ENCODE data around the gene RAB1B.

DNA sequence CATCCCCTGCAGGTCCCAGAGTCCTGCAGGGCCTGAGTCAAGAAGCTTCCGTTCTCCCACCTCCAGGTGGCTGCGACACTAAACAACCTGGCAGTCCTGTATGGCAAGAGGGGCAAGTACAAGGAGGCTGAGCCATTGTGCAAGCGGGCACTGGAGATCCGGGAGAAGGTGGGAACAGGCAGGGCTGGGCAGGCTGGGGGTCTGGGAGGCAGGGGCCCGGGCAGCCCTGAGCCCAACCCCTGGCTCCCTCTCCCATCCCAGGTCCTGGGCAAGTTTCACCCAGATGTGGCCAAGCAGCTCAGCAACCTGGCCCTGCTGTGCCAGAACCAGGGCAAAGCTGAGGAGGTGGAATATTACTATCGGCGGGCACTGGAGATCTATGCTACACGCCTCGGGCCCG, 4.7 kb upstream of the RAB1B start:
- TF ChIP-seq, protein P1, sequence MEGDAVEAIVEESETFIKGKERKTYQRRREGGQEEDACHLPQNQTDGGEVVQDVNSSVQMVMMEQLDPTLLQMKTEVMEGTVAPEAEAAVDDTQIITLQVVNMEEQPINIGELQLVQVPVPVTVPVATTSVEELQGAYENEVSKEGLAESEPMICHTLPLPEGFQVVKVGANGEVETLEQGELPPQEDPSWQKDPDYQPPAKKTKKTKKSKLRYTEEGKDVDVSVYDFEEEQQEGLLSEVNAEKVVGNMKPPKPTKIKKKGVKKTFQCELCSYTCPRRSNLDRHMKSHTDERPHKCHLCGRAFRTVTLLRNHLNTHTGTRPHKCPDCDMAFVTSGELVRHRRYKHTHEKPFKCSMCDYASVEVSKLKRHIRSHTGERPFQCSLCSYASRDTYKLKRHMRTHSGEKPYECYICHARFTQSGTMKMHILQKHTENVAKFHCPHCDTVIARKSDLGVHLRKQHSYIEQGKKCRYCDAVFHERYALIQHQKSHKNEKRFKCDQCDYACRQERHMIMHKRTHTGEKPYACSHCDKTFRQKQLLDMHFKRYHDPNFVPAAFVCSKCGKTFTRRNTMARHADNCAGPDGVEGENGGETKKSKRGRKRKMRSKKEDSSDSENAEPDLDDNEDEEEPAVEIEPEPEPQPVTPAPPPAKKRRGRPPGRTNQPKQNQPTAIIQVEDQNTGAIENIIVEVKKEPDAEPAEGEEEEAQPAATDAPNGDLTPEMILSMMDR (IDR thresholded peaks at IDR 0.05; ENCODE audit: low read depth, low read length, missing input control): no peak
- TF ChIP-seq YY1 (IDR thresholded peaks at IDR 0.05): no peak
- TF ChIP-seq SP1 (IDR thresholded peaks at IDR 0.05): no peak
- TF ChIP-seq EGR1 (IDR thresholded peaks at IDR 0.05; ENCODE audit: low read depth in 2 of 2): no peak
- no peak for TF ChIP-seq TAF1 (conservative IDR thresholded peaks at IDR 0.05)
- TF ChIP-seq, protein P2, sequence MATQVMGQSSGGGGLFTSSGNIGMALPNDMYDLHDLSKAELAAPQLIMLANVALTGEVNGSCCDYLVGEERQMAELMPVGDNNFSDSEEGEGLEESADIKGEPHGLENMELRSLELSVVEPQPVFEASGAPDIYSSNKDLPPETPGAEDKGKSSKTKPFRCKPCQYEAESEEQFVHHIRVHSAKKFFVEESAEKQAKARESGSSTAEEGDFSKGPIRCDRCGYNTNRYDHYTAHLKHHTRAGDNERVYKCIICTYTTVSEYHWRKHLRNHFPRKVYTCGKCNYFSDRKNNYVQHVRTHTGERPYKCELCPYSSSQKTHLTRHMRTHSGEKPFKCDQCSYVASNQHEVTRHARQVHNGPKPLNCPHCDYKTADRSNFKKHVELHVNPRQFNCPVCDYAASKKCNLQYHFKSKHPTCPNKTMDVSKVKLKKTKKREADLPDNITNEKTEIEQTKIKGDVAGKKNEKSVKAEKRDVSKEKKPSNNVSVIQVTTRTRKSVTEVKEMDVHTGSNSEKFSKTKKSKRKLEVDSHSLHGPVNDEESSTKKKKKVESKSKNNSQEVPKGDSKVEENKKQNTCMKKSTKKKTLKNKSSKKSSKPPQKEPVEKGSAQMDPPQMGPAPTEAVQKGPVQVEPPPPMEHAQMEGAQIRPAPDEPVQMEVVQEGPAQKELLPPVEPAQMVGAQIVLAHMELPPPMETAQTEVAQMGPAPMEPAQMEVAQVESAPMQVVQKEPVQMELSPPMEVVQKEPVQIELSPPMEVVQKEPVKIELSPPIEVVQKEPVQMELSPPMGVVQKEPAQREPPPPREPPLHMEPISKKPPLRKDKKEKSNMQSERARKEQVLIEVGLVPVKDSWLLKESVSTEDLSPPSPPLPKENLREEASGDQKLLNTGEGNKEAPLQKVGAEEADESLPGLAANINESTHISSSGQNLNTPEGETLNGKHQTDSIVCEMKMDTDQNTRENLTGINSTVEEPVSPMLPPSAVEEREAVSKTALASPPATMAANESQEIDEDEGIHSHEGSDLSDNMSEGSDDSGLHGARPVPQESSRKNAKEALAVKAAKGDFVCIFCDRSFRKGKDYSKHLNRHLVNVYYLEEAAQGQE (IDR thresholded peaks at IDR 0.05): no peak
- no peak for TF ChIP-seq GABPA (IDR thresholded peaks at IDR 0.05 in 1 of 2, conservative IDR thresholded peaks at IDR 0.05 in 1 of 2)
- TF ChIP-seq JUND (IDR thresholded peaks at IDR 0.05): no peak
- TF ChIP-seq, protein P3, sequence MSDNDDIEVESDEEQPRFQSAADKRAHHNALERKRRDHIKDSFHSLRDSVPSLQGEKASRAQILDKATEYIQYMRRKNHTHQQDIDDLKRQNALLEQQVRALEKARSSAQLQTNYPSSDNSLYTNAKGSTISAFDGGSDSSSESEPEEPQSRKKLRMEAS (IDR thresholded peaks at IDR 0.05): no peak
- TF ChIP-seq FOXA1 (IDR thresholded peaks at IDR 0.05): no peak
- TF ChIP-seq RXRA (IDR thresholded peaks at IDR 0.05): no peak
- TF ChIP-seq, protein P4, sequence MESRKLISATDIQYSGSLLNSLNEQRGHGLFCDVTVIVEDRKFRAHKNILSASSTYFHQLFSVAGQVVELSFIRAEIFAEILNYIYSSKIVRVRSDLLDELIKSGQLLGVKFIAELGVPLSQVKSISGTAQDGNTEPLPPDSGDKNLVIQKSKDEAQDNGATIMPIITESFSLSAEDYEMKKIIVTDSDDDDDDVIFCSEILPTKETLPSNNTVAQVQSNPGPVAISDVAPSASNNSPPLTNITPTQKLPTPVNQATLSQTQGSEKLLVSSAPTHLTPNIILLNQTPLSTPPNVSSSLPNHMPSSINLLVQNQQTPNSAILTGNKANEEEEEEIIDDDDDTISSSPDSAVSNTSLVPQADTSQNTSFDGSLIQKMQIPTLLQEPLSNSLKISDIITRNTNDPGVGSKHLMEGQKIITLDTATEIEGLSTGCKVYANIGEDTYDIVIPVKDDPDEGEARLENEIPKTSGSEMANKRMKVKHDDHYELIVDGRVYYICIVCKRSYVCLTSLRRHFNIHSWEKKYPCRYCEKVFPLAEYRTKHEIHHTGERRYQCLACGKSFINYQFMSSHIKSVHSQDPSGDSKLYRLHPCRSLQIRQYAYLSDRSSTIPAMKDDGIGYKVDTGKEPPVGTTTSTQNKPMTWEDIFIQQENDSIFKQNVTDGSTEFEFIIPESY (IDR thresholded peaks at IDR 0.05): no peak
- no peak for TF ChIP-seq HNF4G (IDR thresholded peaks at IDR 0.05)
- no peak for TF ChIP-seq HNF4A (conservative IDR thresholded peaks at IDR 0.05)
